ENCODE measurements around the gene THSD7B. TPM values are rescaled to one million over a fixed set of nuclear protein-coding genes. Genes with fewer than 3 reads are reported as not detected.

The THSD7B gene
- total and polyA plus RNA-seq, 2 of the 8 experiments (the other 6 are each of a cell fraction or from before 2014, with no cell fraction given), result 0.60 to 2.9 TPM

GRCh38 chr2:137232076-137232475, 466.7 kb downstream of the THSD7B start (continued):
- TF ChIP-seq CHD7 (IDR thresholded peaks at IDR 0.05; ENCODE audit: insufficient replicate concordance, low read length), result no peak
- no peak for TF ChIP-seq SIN3A (conservative IDR thresholded peaks at IDR 0.05 in 1 of 2, IDR thresholded peaks at IDR 0.05 in 1 of 2; ENCODE audit: low read depth in 1 of 2, low read length in 2 of 2)
- no peak for TF ChIP-seq MAFK (IDR thresholded peaks at IDR 0.05; ENCODE audit: low read depth, low read length)
- TF ChIP-seq CTBP2 (IDR thresholded peaks at IDR 0.05; ENCODE audit: borderline replicate concordance, insufficient read depth, insufficient read length, low read length), result no peak
- no peak for TF ChIP-seq BACH1 (IDR thresholded peaks at IDR 0.05; ENCODE audit: low read length)
- no peak for TF ChIP-seq CBX5 (IDR thresholded peaks at IDR 0.05; ENCODE audit: low read depth, low read length)
- TF ChIP-seq MAX (IDR thresholded peaks at IDR 0.05), result no peak
